SIG-M5 (cell line): ENCODE data around the gene ST6GALNAC1.

Experiments used
- DNase-seq: peaks from one replicate; lab custom pipeline; 2025; lab: John Stamatoyannopoulos, UW

The ST6GALNAC1 gene

DNA sequence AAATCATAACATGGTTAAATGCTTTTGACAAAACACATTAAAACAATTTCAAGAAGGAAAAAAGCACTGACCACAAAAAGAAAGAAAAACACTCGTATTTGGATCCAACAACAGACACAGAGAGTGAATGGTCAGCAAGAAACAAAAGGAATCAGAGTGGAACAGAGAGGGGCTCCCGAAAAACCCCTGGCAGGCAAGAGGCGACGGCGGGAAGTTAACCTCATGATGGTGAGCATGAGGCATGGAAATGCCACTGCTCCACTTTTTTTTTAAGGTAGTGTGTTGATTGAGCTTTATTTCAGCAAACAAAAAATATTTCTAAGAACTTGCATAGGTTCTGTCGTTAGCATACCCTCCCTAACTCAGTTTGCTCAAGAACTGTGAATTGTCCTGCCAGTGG is 32.1 kb upstream of the ST6GALNAC1 start:
- no peak for DNase-seq

DNA sequence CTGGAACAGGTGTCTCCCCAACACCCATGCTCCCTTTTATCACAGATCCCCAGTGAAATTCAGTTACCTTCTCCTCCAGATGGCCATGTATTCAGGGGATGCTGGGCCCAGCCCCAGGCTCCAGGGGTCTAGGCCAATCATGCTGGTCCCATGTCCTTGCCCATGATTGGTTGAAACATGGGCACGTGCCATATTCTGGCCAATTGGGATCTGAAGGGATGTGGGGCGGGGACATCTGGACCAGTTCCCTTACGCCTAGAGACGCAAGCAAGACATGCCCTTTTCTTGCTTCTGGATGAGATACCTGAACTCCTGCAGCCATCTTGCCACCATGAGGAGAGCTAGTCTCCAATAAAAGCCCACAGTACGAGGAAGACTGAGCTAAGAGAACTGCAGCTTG is 31.0 kb upstream of the ST6GALNAC1 start:
- DNase-seq: no peak

DNA sequence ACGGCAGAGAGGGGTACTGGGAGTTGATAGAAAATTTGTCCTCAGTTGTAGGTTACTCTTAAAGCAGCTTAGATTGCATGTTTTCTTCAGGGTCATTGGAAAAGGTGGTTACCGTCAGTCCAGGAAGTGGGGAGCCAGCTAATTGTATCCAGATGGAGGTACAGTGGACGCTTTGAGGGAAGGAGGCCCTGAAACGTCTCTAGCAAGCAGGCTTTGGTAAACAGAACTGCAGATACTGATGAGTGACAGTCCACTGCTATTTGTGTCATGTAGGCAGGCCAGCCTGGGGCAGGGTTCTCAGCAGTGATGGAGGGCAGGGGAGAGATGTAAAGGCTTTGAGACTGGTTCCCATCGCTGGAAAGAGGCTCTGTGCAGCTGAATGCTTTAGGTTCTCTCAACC is 30.2 kb upstream of the ST6GALNAC1 start:
- no peak for DNase-seq

DNA sequence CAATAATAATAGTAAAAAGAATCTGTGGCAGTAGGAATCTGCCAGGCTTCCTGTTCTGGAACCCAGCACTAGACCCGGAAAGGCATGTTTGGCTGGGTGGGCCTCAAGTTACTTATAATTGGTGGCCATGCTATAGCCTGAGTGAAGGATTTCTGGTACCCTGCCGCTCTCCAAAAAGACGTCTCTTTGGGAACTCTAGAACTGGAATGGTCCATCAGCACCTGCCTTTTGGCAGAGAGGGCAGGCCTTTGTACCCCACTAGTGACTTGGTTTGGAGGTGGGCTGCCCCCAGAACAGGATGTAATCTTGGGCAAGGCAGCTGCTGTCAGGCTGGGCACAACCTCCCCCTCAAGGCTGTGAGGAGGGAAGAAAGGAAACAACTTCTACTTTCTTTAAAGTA is 29.3 kb upstream of the ST6GALNAC1 start:
- DNase-seq: no peak

DNA sequence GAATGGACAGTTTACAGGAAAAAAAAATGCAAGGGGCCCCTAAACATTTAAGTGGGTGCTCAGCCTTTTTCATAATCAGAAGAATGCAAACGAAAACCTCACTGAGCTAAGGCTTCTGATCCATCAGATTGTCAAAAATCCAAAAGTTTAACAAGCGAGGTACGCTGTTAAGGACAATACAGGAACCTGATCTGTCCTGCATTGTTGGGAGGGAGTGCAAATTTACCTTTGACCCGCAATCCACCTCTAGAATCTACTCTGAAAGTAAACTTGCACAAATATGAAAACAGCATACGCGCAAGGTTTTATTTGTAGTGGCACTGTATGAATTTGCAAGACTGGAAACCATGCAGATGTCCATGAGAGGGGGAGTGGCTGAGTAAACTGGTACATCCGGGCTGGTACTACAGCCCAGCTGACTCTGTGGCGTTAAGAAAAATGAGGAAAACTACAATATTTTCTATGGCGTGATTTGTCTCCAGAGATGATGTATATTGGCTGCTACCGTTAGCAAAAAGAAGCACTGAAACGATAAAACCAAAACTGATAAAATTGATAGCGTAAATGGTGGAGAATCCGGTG is 28.8 kb upstream of the ST6GALNAC1 start:
- no peak for DNase-seq

DNA sequence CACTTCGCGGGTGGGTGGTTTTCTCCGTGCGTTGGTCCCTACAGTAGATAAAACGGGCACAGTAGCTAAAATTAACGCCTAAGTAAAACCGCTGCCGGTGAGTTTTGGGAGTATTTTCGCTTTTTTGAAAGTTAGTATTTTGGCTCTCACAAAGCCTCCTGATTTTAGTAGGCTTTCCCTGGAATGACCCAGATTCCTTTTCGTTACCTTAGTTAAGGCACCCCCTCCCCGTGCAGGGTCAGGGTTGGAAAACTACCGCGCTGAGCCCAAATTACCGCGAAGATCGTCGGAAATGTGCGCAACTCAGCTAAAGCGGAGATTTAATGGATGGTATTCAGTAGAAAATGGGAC is 28.3 kb upstream of the ST6GALNAC1 start:
- DNase-seq: no peak

DNA sequence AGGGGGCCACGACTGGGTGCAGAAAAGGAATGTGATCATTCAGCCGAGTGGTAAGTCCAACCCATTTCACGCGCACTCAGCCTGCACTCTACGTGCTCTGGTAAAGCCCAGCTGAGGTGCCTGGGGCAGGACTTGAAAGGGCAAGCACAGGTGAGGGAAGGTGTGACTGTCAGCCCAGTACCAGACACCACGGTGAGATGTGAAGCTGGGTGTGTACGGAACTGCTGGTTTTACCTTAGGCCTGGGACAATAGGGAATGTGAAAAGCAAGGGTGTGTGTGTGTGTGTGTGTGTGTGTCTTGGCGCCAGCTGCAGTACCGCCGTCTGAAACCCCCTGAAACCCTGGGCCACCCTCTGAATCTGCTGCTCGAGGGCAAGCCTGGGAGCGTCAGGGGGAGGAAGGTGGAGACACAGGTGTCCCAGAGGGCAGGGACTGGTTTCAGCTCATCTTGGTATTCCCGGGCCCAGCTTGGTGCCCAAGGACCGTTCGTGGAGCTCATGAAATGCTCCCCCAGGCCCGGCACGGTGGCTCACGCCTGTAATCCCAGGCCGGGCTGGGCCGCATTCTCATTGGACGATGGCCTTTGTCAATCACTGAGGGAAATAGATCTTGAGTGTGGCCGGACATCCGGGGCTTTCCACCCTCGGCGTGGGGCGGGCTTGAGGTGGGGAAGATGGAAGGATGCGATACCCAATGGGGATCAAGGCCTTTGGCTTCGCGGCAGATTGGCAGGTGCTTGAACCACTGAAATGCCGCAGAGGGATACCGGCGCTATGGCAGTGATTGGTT is 27.8 kb upstream of the ST6GALNAC1 start:
- DNase-seq: peak; percentile 95

DNA sequence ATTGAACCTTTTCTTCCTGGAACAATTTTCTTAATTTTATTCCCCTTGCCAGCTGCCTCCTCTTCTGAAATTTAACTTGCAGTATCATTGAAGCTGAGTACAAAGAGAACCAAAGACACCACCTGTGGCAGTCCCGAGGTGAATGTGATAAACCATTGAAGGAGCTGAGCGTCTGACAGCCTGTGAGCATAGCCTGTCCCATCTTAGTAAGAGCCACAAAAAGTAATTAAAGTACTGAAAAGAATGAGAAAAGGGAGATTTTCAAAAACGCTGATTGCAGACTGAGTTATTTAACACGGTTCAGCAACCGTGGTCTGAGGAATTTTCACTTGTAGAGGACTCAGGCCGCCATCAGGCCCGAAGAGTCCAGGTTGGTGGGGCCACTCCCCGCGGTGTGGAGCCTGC is 27.2 kb upstream of the ST6GALNAC1 start:
- DNase-seq: no peak

DNA sequence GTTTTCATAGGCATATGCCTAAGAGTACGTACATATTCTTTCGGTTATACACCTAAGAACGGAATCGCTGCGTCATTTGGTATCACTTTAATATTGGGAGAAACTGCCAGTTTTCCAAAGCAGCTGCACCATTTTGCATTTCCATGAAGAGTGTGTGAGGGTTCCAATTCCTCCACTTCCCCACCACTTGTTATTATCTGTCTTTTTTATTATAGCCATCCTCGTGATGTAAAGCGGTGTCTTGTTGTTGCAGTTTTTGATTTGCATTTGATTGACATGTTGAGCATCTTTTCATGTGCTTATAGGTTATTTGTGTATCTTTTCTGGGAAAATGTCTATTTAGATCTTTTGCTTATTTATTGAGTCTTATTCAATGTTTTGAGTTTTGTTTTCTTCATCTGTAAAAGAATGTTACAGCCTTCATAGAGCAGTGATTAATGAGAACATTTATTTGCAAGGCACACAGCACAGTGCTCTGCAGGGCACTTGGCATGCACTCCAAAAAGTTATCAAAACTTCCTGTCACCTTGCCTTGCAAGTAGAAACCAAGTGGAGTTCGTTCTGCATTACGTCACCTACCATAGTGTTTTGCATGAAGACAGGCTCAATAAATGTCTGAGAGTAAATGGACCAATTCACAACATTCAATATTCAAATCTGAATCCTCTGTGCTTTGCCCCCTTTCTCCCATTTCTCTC is 26.6 kb upstream of the ST6GALNAC1 start:
- no peak for DNase-seq

DNA sequence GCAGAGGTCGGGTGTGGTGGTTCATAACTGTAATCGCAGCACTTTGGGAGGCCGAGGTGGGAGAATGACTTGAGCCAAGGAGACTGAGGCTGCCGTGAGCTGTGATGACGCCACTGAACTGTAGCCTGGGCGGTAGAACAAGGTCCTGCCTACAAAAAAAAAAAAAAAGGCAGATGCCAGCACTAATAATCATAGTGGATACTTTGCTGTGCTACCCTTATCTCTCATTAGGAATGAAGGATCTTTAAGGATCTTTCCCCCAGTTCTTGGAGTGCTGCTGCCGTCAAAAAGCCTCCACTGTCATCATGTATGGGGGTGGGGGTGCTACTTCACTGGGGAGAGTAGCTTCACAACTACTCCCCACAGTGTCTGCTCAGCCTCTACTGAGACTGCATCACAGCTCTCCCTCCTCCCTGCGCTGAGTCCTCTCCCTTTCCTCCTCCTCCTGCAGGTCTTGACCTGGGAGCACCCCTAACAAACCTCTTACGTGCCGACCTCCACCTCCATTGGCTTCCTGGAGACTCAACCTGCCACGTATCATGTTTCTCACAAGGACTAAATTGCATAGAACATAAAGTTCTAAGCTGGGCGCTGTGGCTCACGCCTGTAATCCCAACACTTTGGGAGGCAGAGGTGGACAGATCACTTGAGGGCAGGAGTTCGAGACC is 24.4 kb upstream of the ST6GALNAC1 start:
- DNase-seq: no peak

DNA sequence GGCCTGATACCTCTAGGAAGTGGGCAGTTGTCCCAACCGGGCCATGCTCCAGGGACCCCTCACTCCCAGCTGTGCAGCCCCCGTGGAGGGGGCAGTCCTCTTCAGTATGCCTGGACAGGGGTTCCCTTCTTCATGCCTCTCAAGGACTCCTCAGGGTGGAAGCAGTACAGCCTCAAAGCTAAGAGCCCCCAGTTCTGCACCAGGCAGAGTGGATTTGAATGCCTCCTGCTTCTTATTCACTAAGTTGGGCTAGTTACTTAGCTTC is 23.9 kb upstream of the ST6GALNAC1 start:
- DNase-seq: no peak

DNA sequence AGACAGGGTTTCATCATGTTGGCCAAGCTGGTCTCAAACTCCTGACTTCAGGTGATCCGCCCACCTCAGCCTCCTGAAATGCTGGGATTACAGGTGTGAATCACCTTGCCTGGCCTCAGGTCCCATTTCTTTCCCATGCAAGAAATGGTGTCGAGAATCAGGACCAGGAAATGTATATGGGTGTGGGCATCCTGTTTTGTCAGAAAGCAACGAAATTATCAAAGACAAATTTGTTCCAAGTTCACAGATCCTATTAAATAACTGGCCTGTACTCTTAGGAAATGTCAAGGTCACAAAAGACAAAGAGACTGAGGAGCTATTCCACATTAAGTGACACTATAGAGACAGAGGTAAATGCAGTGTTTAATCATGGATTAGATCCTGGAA is 17.1 kb upstream of the ST6GALNAC1 start:
- no peak for DNase-seq

DNA sequence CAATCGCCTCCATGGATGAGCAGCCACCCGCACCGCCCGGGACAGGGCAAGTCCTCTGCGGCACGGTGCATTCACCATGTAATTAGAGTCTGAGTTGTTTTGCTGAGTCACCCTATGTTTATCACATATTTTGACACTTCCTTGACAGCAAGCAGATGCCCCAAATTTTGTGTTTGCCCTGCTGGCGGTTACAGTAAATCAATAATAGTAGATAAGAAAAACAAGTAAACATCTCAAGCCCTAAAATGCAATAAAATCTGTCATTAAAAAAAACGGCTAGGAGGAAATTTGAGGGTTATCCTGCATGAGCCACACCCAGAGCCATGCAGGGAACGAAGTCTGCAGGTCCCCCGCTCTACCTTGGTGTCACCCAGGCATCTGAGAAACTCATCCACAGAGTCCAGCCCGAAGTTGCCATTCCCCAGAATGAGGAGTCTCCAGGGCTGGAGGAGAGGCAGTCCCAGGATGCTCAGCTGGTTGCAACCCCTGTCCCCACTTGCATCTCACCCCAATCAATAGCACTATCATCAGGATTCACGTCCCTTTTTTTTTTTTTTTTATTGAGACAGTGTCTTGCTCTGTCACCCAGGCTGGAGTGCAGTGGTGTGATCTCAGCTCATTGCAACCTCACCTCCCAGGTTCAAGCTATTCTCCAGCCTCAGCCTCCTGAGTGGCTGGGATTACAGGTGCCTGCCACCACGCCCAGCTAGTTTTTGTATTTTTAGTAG is 16.5 kb upstream of the ST6GALNAC1 start:
- DNase-seq: no peak

DNA sequence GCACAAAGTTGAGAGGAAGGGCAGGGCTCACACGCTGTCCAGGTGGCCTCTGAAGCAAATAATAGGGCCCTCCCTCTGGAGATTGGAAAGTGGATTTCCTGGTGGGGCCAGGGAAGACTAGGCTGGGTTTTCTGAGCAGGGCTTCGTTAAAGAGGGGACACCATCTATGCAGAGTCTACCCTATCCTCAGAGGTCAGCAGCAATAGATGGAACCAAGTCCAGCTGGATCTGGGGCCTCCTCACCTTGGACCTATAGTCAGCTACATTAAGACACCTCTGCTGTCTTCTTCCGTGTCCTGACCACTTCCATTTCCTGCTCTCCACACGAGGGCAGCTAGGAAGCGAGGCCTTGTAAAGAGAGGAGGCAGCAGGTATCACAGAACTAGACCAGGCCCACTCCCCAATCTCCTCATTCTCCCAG is 14.7 kb upstream of the ST6GALNAC1 start:
- DNase-seq: no peak

DNA sequence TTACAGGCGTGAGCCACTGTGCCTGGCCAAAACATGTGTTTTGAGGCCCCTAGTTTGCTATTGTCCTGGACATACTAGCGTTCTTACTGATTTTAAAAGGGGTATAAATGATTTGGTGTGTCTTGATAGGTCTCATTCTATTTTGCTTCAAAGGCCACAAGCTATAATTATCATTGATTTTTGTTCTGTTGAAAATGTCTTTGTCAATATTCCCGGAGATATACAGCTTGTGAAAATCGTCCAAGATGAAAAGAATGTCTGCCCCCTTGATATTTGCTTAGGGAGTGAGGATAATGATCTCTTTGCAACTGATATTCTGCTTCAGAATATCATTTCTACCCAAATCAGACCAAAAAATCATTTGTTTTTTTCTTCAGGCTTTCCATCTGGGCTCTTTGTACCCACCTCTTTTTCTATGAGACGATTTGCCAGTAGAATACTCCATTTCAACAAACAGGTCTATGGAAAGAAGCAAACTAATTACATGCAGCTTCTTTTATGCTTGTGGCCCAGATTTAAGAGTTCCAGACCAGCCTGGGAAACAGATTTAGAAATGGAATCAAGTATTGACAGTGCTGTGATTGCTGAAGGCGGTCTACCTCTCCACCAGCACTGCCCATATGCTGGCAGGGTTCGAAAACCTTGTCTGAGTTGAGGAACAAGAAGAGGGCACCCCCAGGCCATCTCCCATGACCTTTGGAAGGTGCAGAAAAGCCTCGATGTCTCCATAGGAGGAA is 14.1 kb upstream of the ST6GALNAC1 start:
- no peak for DNase-seq

DNA sequence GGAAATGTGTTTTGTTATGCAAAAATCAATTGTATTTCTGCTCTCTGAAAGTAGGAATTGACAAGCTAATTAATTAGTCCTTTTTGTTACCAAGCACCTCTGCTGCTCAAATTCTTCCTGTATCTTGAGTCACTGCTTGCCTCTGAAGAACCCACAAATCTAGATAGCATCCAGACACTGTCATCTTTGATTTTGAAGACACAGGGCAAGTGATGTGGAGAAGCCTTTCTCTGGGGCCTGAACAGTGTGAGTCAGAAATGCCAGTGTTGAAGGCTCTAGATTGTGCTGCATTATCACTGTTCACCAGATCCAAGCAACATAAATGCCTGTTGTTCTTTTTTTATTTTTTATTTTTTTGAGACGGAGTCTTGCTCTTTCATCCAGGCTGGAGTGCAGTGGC is 10.9 kb upstream of the ST6GALNAC1 start:
- DNase-seq: no peak

DNA sequence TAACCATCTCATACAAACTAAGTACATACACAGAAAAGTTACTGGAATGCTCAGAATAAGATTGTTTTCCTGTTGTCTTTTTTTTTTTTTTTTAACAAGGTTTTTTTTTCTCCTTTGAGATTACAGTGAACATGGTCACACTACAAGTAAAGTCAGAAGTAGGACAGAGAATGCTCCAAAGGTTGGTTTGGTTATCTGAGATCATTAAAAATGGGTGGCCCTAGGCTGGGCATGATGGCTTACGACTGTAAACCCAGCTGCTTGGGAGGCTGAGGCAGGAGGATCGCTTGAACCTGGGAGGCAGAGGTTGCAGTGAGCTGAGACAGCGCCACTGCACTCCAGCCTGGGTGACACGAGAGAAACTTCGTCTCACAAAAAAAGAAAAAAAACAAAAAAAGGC is 6.9 kb upstream of the ST6GALNAC1 start:
- DNase-seq: no peak

DNA sequence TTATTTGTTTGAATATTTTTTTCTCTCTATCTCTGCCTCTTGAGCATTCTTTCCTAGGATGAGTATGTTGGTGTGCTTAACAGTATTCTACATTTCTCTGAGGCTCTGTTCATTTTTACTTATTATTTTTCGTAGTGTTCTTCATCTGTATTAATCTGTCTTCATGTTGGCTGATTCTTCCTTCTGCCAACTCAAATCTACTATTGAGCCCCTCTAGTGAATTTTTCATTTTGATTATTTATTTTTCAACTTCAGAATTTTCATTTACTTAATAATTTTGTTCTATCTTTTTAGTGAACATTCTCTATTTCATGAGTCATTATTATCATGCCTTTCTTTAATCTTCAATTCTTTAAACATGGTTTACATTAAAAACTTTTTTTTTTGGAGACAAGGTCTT is 3.2 kb upstream of the ST6GALNAC1 start:
- no peak for DNase-seq

DNA sequence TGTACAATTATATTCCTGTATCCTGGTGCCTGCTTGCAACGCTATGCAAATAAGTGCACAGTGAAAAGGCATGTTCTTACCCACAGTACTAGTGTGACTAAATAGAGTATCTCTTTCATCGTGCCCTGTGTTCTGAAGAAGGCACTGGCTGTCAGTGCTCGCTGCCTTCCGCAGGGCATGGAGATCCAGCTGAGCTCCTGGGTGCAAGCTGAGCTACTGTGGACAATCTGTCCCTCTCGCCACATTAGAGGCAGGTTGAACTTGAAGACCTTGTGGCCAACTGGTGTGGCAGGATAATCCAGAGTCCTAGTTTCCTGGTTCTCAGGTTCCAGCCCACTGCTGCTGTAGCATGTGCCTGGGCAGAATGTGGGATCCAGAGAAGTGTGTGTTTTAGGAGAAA is 1.9 kb upstream of the ST6GALNAC1 start:
- DNase-seq: no peak

DNA sequence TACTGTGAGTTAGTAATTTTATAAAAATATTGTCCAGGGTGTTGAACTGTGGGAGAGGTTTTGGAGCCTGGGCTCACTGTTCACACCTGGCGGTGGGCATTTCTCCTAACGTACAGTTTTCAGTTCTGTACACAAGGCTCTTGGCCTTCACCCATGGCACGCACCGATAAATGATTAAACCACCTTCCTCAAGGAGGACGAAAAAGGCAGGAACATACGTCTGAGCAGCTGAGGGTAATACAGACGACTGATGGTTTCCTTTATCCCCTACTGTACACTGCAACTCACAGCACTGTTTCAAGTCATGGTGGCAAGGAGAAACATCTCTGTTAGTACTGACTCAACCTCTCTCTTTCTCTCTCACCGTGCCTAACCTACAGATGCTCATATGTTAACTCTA is 1.4 kb upstream of the ST6GALNAC1 start:
- no peak for DNase-seq

DNA sequence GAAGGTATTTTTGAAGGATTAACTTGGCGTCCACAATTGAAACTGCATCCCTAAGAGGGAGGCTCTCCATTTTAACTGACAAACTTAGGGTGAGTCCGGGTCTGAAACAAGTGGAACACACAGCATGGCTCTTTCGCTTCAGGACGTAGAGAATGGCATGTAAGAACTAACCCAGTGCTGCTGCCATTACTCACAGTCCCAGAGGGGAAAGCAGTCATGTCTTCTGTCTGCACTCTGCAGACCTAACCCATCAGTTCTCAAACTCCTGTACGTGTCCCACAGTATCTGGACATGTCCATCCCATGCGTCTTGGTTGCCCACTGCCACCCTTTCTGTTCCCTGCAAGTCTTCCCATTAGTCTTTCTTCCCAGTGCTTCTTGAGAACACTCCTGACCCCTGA is 563 bp downstream of the ST6GALNAC1 start:
- DNase-seq: no peak

DNA sequence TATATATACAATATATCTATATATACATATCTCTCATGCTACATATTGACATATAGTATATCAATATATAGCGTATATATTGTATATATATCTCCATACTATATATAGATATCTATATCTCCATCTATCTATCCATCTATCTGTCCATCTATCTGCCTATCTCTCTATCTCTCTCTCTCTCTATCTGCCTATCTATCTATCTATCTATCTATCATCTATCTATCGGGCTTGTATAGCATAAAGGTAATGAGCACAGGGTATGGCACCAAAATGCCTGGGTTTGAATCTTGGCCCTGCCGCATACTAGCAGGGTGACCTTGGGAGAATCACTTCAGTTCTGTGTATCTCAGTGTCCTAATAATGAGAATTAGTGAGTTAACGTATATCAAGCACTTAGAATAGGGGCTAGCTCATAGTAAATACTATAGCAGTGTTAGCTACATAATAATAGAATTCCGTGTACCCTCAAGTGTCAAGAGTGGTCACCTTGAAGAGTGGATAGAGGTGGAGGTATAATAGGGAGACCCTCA is 1.5 kb downstream of the ST6GALNAC1 start:
- no peak for DNase-seq
